Spleen (tissue), 11 donors: ENCODE measurements around the gene CLIC5. TPM values are rescaled to one million over a fixed set of nuclear protein-coding genes. Genes with fewer than 3 reads are reported as not detected.

Experiments used
- DNase-seq: peaks from one replicate; pipeline ENCODE4 v3.0.0-alpha.2; 2020
- H3K27ac ChIP-seq, 8 donors: fragments of 200-600 bp; sonication (generic) in 7 of 8; 1 replicate in 4 of 8; 2 replicates in 4 of 8; pipeline versions ENCODE4 v1.5.0 to v1.8.0; 2016 to 2021; ENCODE audit warnings: inconsistent platforms in 4 of 8, mild to moderate bottlenecking in 4 of 8, moderate library complexity in 1 of 8
- H3K27me3 ChIP-seq, 7 donors: fragments of 200-600 bp; sonication (generic) in 6 of 7; replicated peaks in 1 of 7; 1 replicate in 4 of 7; 2 replicates in 3 of 7; pipeline versions ENCODE4 v1.5.0 to v1.8.0; 2016 to 2021; ENCODE audit warnings: inconsistent platforms in 3 of 7, mild to moderate bottlenecking in 1 of 7
- H3K36me3 ChIP-seq, 6 donors: fragments of 200-600 bp; sonication (generic) in 5 of 6; 1 replicate in 4 of 6; 2 replicates in 2 of 6; pipeline versions ENCODE4 v1.5.0 to v1.8.0; 2016 to 2021; ENCODE audit warnings: inconsistent platforms in 2 of 6
- H3K4me1 ChIP-seq, 6 donors: fragments of 200-600 bp; sonication (generic) in 5 of 6; 1 replicate in 3 of 6; 2 replicates in 3 of 6; pipeline versions ENCODE4 v1.5.0 to v1.8.0; 2016 to 2021; ENCODE audit warnings: inconsistent platforms in 3 of 6
- H3K4me3 ChIP-seq, 8 donors: fragments of 200-600 bp; sonication (generic) in 7 of 8; 1 replicate in 4 of 8; 2 replicates in 4 of 8; pipeline versions ENCODE4 v1.5.0 to v1.8.0; 2016 to 2021; ENCODE audit warnings: inconsistent platforms in 4 of 8, mild to moderate bottlenecking in 4 of 8, moderate library complexity in 2 of 8
- H3K9me3 ChIP-seq, 8 donors: fragments of 200-600 bp; sonication (generic) in 7 of 8; 1 replicate in 4 of 8; 2 replicates in 4 of 8; pipeline versions ENCODE4 v1.5.0 to v1.8.0; 2016 to 2021; ENCODE audit warnings: inconsistent platforms in 4 of 8
- POLR2A ChIP-seq, 3 donors: fragments of 450-650 bp; IDR thresholded peaks; one replicate each; pipeline ENCODE4 v1.5.1; 2017; ENCODE audit warnings: antibody characterized with exemption in 3 of 3, mild to moderate bottlenecking in 1 of 3
- POLR2AphosphoS5 ChIP-seq, 3 donors: sonication (generic); formaldehyde crosslinking; IDR thresholded peaks; one replicate each; pipeline ENCODE4 v1.5.1; 2017; ENCODE audit warnings: antibody characterized with exemption in 3 of 3
- WGBS, 5 donors: extraction: QIAGEN DNeasy Blood & Tissue Kit in 3 of 5; methylation state at CpG; one replicate each; pipeline versions ENCODE4 v1.1.5 to v1.1.7; 2013 to 2018; 5-methylcytosine and 5-hydroxymethylcytosine counted together
- intact Hi-C: fragments of 100-400 bp; cut with DNase I; formaldehyde crosslinking; loops from one replicate; pipeline ENCODE4 v1.15.0; 2023; ENCODE audit warnings: low total_unique reads
- polyA plus RNA-seq, 3 donors: library from polyadenylated mRNA; stranded (reverse); fragments of 200-250 nt; gene quantifications; one replicate each; pipeline ENCODE4 v1.2.1, GENCODE V29; 2013
- total RNA-seq, 7 donors: library from RNA; depleted of rRNA in 3 of 7; stranded (reverse); fragments of >200 nt in 3 of 7; fragmentation: NEBNext Ultra II Directional in 4 of 7; extraction: Animal tissue kit (Norgen Biotek cat#: 25700) in 4 of 7; gene quantifications; one replicate each; pipeline versions ENCODE4 v1.1.0 to v1.2.1, GENCODE V29; 2016 to 2021
- TF ChIP-seq, protein P1 (sequence below), 11 experiments: fragments of 200-600 bp in 7 of 11; fragments of 450-650 bp in 4 of 11; sonication (generic) in 4 of 11; IDR thresholded peaks in 8 of 11; conservative IDR thresholded peaks in 3 of 11; 1 replicate in 7 of 11; 2 replicates in 4 of 11; pipeline versions ENCODE4 v1.4.0 to v1.8.0; 2016 to 2021; ENCODE audit warnings: antibody characterized with exemption in 11 of 11, inconsistent platforms in 4 of 11, mild to moderate bottlenecking in 1 of 11
- donor health status: healthy with polysubstance abuse.
- donor health status: DM: no; HTN: no; CAD: no; lungs with moderate emphysema.
- donor health status: DM: no; HTN: no; CAD: no.
- donor health status: Bipolar disorder and iron deficiency.
- donor health status: healthy.
- donor health status: DM: no; HTN: no; CAD: no.
- donor health status: DM: yes; HTN: yes; CAD: no.

The CLIC5 gene
- total and polyA plus RNA-seq, 10 donors: 2.8 to 189 (median 71.2) TPM

DNA sequence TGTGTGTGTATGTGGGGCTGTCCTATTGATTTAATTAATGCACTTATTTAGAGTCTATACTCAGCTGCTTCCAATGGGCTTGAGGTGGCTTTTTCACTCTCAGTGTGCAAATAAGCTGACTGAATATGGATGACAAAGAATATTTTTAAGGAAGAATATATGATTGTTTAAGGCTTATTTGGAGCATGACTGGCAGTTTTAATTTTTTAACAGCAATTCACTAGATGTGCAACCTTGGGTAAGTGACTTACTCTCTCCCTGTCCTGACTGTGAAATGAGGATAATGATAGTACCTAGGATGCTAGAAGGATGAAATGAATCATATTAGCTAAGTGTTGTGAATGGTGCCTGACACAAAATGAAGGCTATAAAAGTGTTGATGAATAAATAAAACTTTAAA is 67.9 kb downstream of the CLIC5 start:
- TF ChIP-seq, protein P1, sequence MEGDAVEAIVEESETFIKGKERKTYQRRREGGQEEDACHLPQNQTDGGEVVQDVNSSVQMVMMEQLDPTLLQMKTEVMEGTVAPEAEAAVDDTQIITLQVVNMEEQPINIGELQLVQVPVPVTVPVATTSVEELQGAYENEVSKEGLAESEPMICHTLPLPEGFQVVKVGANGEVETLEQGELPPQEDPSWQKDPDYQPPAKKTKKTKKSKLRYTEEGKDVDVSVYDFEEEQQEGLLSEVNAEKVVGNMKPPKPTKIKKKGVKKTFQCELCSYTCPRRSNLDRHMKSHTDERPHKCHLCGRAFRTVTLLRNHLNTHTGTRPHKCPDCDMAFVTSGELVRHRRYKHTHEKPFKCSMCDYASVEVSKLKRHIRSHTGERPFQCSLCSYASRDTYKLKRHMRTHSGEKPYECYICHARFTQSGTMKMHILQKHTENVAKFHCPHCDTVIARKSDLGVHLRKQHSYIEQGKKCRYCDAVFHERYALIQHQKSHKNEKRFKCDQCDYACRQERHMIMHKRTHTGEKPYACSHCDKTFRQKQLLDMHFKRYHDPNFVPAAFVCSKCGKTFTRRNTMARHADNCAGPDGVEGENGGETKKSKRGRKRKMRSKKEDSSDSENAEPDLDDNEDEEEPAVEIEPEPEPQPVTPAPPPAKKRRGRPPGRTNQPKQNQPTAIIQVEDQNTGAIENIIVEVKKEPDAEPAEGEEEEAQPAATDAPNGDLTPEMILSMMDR (IDR thresholded peaks at IDR 0.05 in 8 of 11, conservative IDR thresholded peaks at IDR 0.05 in 3 of 11): no peak
- Histone ChIP-seq H3K27ac (peak overlapping the region in 3 of 8 donors; percentile 37 to 49 (median 47)), H3K9me3 (no peaks in the 10 kb centered on the region), H3K36me3 (peaks cover 0 to 9% (median 0%) of the 10 kb centered on the region in 6 donors), H3K4me1 (peaks cover 0 to 19% (median 0%) of the 10 kb centered on the region in 6 donors), H3K4me3 (no peak overlapping the region), H3K27me3 (no peaks in the 10 kb centered on the region)
- intact Hi-C loops: no loop called here
- no peak for DNase-seq

DNA sequence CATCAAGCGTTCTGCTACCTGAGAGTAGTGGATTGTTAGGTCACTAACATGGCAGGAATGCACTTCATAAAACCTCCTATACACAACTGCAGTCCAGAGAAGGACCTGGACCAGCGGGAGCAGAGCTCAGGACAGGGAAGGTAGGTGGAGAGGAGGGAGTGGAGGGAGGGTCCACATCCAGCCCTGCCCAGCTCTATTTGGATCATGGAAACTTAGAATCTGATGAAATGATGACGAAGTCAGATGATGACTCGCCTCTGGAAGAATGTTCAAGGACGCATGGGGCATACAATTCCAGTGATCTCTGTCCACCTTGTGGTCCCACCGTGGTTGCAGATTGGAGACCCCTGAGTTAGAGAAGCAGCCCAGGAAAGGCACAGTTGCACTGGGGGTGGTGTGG is 68.8 kb downstream of the CLIC5 start:
- H3K27me3 ChIP-seq: no peaks in the 10 kb centered on the region
- DNase-seq: no peak
- intact Hi-C loops: no loop called here
- no peaks in the 10 kb centered on the region for H3K9me3 ChIP-seq
- peaks cover 0 to 19% (median 0%) of the 10 kb centered on the region in 6 donors for H3K4me1 ChIP-seq
- WGBS, 5 donors: 80 to 89% (median 88%) methylated on average over 6 of the region's 6 CpGs
- TF ChIP-seq, protein P1 (IDR thresholded peaks at IDR 0.05 in 8 of 11, conservative IDR thresholded peaks at IDR 0.05 in 3 of 11): no peak
- no peak for TF ChIP-seq POLR2A (IDR thresholded peaks at IDR 0.05)
- TF ChIP-seq POLR2AphosphoS5 (IDR thresholded peaks at IDR 0.05): no peak
- peak overlapping the region in 4 of 8 donors; percentile 30 to 49 (median 42) for H3K27ac ChIP-seq
- H3K36me3 ChIP-seq: peaks cover 0 to 12% (median 0%) of the 10 kb centered on the region in 6 donors
- no peak overlapping the region for H3K4me3 ChIP-seq

DNA sequence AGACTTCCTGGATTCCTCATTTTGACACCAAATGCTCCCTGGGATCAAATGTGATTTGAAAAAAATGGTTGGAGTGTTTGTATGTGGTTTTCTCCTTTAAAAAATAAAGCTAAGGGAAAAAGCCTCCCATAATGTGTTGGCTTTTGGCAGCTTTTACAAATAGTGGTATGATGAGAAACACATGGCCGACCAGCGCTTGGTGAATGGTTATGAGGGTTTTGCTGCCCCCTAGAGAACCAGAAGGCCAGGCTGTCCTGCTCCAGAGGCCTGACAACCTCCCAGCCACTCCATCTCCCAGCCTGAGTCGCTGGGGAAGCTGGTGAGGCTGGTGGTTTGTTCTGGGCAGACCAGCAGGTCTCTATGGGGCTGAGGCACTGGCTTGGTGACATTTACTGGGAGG is 69.3 kb downstream of the CLIC5 start:
- WGBS, 5 donors: 69 to 91% (median 80%) methylated on average over 3 of the region's 3 CpGs
- Histone ChIP-seq H3K9me3 (no peaks in the 10 kb centered on the region), H3K36me3 (peaks cover 0 to 17% (median 0%) of the 10 kb centered on the region in 6 donors), H3K27me3 (no peaks in the 10 kb centered on the region), H3K4me1 (peaks cover 0 to 19% (median 0%) of the 10 kb centered on the region in 6 donors), H3K4me3 (no peak overlapping the region), H3K27ac (peak overlapping the region in 4 of 8 donors; percentile 30 to 49 (median 42))
- intact Hi-C loops: no loop called here
- DNase-seq: no peak
- TF ChIP-seq POLR2A (IDR thresholded peaks at IDR 0.05) (no peak), POLR2AphosphoS5 (IDR thresholded peaks at IDR 0.05) (peak in 2 of 3 donors; percentile 44 to 48)
- TF ChIP-seq, protein P1 (IDR thresholded peaks at IDR 0.05 in 8 of 11, conservative IDR thresholded peaks at IDR 0.05 in 3 of 11): peak in 5 of 11 experiments; percentile 6 to 30 (median 18)

DNA sequence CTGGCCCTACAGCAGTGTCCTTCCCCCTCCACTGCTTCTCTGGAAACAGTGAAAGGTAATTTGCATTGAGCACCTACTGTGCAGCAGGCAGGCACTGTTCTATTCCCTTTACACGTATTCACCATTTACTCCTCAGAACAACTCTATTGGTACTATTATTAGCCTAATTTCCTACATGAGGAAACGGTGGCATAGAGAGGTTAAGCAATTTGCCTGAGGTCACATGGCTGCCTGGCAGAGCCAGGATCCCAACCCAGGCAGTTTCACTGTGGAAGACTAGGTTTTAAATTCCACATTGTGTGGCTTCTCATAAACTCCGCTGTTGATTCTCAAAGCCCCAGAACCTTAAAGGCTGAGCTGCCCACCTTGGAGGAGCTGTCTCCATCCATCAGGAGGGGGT is 72.7 kb downstream of the CLIC5 start:
- intact Hi-C loops: no loop called here
- H3K36me3 ChIP-seq: peaks cover 0 to 34% (median 0%) of the 10 kb centered on the region in 6 donors
- DNase-seq: no peak
- no peak overlapping the region for H3K4me3 ChIP-seq
- H3K27ac ChIP-seq: no peak overlapping the region
- H3K9me3 ChIP-seq: no peaks in the 10 kb centered on the region
- no peak for TF ChIP-seq POLR2AphosphoS5 (IDR thresholded peaks at IDR 0.05)
- no peak for TF ChIP-seq POLR2A (IDR thresholded peaks at IDR 0.05)
- TF ChIP-seq, protein P1 (IDR thresholded peaks at IDR 0.05 in 8 of 11, conservative IDR thresholded peaks at IDR 0.05 in 3 of 11): no peak
- no peaks in the 10 kb centered on the region for H3K27me3 ChIP-seq
- 51 to 70% (median 52%) methylated on average over 3 of the region's 3 CpGs for WGBS, 5 donors
- H3K4me1 ChIP-seq: peaks cover 0 to 19% (median 0%) of the 10 kb centered on the region in 6 donors
